Airway epithelial cell (primary cell): Measurements from ENCODE around the gene VRK1. TPM values are rescaled to one million over a fixed set of nuclear protein-coding genes. Genes with fewer than 3 reads are reported as not detected.

Experiments used
- total RNA-seq: library from RNA; depleted of rRNA; stranded (reverse); fragments of >200 nt; gene quantifications from 2 replicates; pipeline ENCODE4 v1.2.3, GENCODE V29; 2015

The VRK1 gene
- total RNA-seq, result 31.8 and 43.2 TPM in 2 replicates

GRCh38 chr14:96796851-96797581 lies at the start of gene VRK1:
Gene VRK1, plus strand, starts transcription at chr14:96797382. Its CDS starts 36,090 bp downstream, at chr14:96833472.

